Kidney (tissue), 14 donors: ENCODE measurements around the gene HERC4. TPM values are rescaled to one million over a fixed set of nuclear protein-coding genes. Genes with fewer than 3 reads are reported as not detected.

ENCODE experiments used
- DNase-seq, 5 donors: peaks; one replicate each; pipeline ENCODE4 v3.0.0-alpha.2; 2013 to 2020
- FAIRE-seq: peaks from 2 replicates; lab custom pipeline; 2012; peaks lifted over from hg19 to GRCh38; lab: Jason Lieb, UNC
- H3K27ac ChIP-seq, 2 donors: one replicate each; pipeline ENCODE4 v1.7.0; 2013; ENCODE audit warnings: low read depth in 2 of 2, low read length in 2 of 2, inconsistent platforms in 1 of 2
- H3K27me3 ChIP-seq: one replicate; pipeline ENCODE4 v1.7.1; 2013; ENCODE audit warnings: low read length, inconsistent platforms; ENCODE audit not compliant: control insufficient read depth, insufficient read depth
- H3K36me3 ChIP-seq, 3 donors: one replicate each; pipeline versions ENCODE4 v1.7.0 to v1.7.1; 2013; ENCODE audit warnings: low read length in 3 of 3, control low read depth in 1 of 3, inconsistent platforms in 1 of 3; ENCODE audit not compliant: insufficient read depth in 3 of 3, control insufficient read depth in 2 of 3
- H3K4me1 ChIP-seq, 3 donors: one replicate each; pipeline versions ENCODE4 v1.7.0 to v1.7.1; 2013; ENCODE audit warnings: low read length in 3 of 3, inconsistent platforms in 1 of 3, low read depth in 1 of 3; ENCODE audit not compliant: control insufficient read depth in 2 of 3, insufficient read depth in 2 of 3
- H3K4me3 ChIP-seq, 3 donors: one replicate each; pipeline versions ENCODE4 v1.7.0 to v1.8.1; 2013; ENCODE audit warnings: low read length in 3 of 3, control low read depth in 1 of 3, inconsistent platforms in 1 of 3
- H3K9ac ChIP-seq, 3 donors: one replicate each; pipeline versions ENCODE4 v1.7.0 to v1.7.1; 2013; ENCODE audit warnings: low read length in 3 of 3, control low read depth in 1 of 3, inconsistent platforms in 1 of 3
- H3K9me3 ChIP-seq, 3 donors: one replicate each; pipeline versions ENCODE4 v1.7.0 to v1.7.1; 2013; ENCODE audit warnings: low read length in 3 of 3, control low read depth in 1 of 3, inconsistent platforms in 1 of 3; ENCODE audit not compliant: control insufficient read depth in 2 of 3, insufficient read depth in 1 of 3
- intact Hi-C: fragments of 100-400 bp; cut with DNase I; formaldehyde crosslinking; loops from one replicate; pipeline ENCODE4 v1.11.1; 2022
- polyA plus RNA-seq: library from polyadenylated mRNA; stranded (reverse); fragments of 350-450 nt; fragmentation: Illumina TruSeq; extraction: RNeasy Lipid Tissue Mini Kit (QIAGEN cat#74804); gene quantifications from one replicate; pipeline ENCODE4 v1.2.3, GENCODE V29; 2014; ENCODE audit warnings: low read depth, low replicate concordance; ENCODE audit not compliant: insufficient read depth
- total RNA-seq: library from RNA; stranded (reverse); fragmentation: NEBNext Ultra II Directional; extraction: Animal tissue kit (Norgen Biotek cat#: 25700); gene quantifications from one replicate; pipeline ENCODE4 v1.2.1, GENCODE V29; 2021
- TF ChIP-seq, protein P1 (sequence below): IDR thresholded peaks from 3 replicates; pipeline ENCODE4 v1.5.1; 2012; ENCODE audit warnings: mild to moderate bottlenecking, moderate library complexity, borderline replicate concordance; ENCODE audit not compliant: insufficient read depth; ENCODE audit errors: extremely low read depth
- donor health status: control.
- donor health status: control.
- donor health status: control.
- donor health status: control.
- donor health status: control.
- donor health status: DM: yes; HTN: yes; CAD: no.
- donor health status: Normal renal cell carcinoma (clear cell type).

HERC4 gene
- total and polyA plus RNA-seq, 2 donors from 2014 or later, result 13.3 to 47.1 TPM

DNA sequence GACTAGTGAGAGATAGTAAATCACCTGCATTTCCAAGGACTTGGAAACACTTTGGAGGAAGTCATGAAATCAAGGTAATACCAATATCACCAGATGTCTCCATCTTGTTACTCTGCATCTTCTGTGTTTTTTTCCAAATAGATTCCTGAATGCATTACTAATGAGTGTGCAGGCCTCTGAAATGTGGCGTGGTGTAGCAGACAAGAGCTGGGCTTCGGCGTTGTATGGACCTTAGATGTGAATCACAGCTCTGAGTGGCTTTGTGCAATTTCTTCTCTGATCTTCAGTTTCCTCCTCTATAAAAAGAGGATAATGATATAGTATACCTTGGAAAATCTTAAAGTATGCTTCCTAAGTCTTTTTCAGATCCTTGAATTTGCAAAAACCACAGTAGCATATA is 24.7 kb upstream of the HERC4 start:
- Histone ChIP-seq H3K9me3 (no peaks in the 10 kb centered on the region), H3K27me3 (no peaks in the 10 kb centered on the region), H3K9ac (no peak overlapping the region), H3K4me3 (no peak overlapping the region), H3K36me3 (no peaks in the 10 kb centered on the region), H3K4me1 (no peaks in the 10 kb centered on the region), H3K27ac (no peak overlapping the region)
- intact Hi-C loops, result no loop called here
- TF ChIP-seq, protein P1, sequence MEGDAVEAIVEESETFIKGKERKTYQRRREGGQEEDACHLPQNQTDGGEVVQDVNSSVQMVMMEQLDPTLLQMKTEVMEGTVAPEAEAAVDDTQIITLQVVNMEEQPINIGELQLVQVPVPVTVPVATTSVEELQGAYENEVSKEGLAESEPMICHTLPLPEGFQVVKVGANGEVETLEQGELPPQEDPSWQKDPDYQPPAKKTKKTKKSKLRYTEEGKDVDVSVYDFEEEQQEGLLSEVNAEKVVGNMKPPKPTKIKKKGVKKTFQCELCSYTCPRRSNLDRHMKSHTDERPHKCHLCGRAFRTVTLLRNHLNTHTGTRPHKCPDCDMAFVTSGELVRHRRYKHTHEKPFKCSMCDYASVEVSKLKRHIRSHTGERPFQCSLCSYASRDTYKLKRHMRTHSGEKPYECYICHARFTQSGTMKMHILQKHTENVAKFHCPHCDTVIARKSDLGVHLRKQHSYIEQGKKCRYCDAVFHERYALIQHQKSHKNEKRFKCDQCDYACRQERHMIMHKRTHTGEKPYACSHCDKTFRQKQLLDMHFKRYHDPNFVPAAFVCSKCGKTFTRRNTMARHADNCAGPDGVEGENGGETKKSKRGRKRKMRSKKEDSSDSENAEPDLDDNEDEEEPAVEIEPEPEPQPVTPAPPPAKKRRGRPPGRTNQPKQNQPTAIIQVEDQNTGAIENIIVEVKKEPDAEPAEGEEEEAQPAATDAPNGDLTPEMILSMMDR, result no peak
- FAIRE-seq (no peak), DNase-seq (no peak)

DNA sequence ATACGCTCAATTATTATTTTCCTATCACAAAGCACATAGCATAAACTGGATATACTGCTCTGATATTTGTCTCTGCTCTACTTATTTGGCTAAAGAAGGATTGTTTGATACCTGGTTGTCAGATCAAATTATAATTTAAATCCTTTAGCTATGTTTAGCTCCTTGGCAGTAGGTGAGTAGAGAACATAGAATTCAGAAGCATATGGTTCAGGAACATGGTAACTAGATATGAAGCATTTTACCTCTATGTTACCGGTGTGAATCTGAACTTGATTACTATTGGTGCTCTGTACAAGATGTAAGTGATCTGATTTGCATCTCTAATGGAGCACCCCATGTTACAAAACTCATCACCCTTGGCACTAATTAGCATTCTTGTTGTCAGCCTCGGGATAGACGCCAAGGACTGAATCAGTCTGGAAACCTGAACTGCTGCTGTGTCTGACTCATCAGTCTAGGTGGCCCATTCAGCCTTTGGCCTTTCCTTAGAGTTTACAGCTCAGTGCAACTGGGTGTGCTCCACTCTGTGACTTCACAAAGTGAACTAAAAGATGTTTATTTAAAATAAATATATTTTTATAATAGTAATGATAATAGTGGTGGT is 21.9 kb upstream of the HERC4 start:
- intact Hi-C loops, result no loop called here
- no peaks in the 10 kb centered on the region for H3K9me3 ChIP-seq
- no peak overlapping the region for H3K4me3 ChIP-seq
- H3K27me3 ChIP-seq, result no peaks in the 10 kb centered on the region
- DNase-seq (peak in 1 of 5 donors; percentile 8), FAIRE-seq (peak; percentile 53)
- H3K4me1 ChIP-seq, result no peaks in the 10 kb centered on the region
- H3K9ac ChIP-seq, result no peak overlapping the region
- H3K36me3 ChIP-seq, result no peaks in the 10 kb centered on the region
- TF ChIP-seq, protein P1, result no peak
- no peak overlapping the region for H3K27ac ChIP-seq

GRCh38 chr10:68095153-68095552 is 20.1 kb upstream of the HERC4 start:
- Histone ChIP-seq H3K36me3 (no peaks in the 10 kb centered on the region), H3K4me3 (no peak overlapping the region), H3K9ac (no peak overlapping the region), H3K9me3 (no peaks in the 10 kb centered on the region), H3K4me1 (no peaks in the 10 kb centered on the region), H3K27ac (no peak overlapping the region), H3K27me3 (no peaks in the 10 kb centered on the region)
- TF ChIP-seq, protein P1, result no peak
- intact Hi-C loops, result no loop called here
- FAIRE-seq (no peak), DNase-seq (no peak)

DNA sequence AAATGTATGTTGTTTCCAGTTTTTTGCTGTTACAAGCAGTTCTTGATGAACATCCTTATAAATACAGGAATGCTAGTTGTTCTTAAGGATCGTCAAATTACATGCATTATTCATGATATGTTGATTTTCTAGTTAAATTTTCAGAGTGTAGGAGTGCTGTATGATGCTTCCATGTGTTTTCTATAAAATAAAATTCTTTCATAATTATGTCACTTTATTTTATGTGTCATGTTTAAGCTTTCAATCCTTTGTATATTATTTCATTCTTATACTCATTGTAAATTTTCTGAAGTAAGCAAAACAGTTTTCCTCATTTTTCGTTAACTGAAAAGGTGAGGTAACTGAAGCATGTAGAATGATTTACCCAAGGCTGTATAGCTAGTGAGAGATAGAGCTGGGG is 17.4 kb upstream of the HERC4 start:
- Histone ChIP-seq H3K9ac (no peak overlapping the region), H3K9me3 (no peaks in the 10 kb centered on the region), H3K4me3 (no peak overlapping the region), H3K27ac (no peak overlapping the region), H3K4me1 (no peaks in the 10 kb centered on the region), H3K36me3 (no peaks in the 10 kb centered on the region), H3K27me3 (no peaks in the 10 kb centered on the region)
- FAIRE-seq (no peak), DNase-seq (no peak)
- intact Hi-C loops, result no loop called here
- TF ChIP-seq, protein P1, result no peak
